Stomach (tissue), 9 donors: ENCODE measurements around the gene TMEM182. TPM values are rescaled to one million over a fixed set of nuclear protein-coding genes. Genes with fewer than 3 reads are reported as not detected.
A peak's percentile ranks its signal among the peaks of the same experiment; 100 is the strongest.

ENCODE experiments used
- DNase-seq, 2 donors: peaks; one replicate each; pipeline versions ENCODE4 v3.0.0 to v3.0.0-alpha.2; 2013 to 2019
- H3K27ac ChIP-seq, 5 donors: fragments of 200-600 bp in 4 of 5; sonication (generic) in 4 of 5; one replicate each; pipeline ENCODE4 v1.5.1; 2013 to 2019; ENCODE audit warnings: mild to moderate bottlenecking in 1 of 5, moderate library complexity in 1 of 5
- H3K27me3 ChIP-seq, 3 donors: fragments of 200-600 bp; sonication (generic); one replicate each; pipeline ENCODE4 v1.5.1; 2017 to 2019; ENCODE audit warnings: mixed run types in 1 of 3
- H3K36me3 ChIP-seq, 4 donors: fragments of 200-600 bp; sonication (generic); 1 replicate in 3 of 4; 2 replicates in 1 of 4; pipeline ENCODE4 v1.5.1; 2016 to 2019
- H3K4me1 ChIP-seq, 4 donors: fragments of 200-600 bp; sonication (generic); one replicate each; pipeline ENCODE4 v1.5.1; 2016 to 2019
- H3K4me3 ChIP-seq, 4 donors: fragments of 200-600 bp; sonication (generic) in 3 of 4; one replicate each; pipeline ENCODE4 v1.5.1; 2016 to 2019; ENCODE audit warnings: mild to moderate bottlenecking in 1 of 4
- H3K9me3 ChIP-seq, 4 donors: fragments of 200-600 bp; sonication (generic); one replicate each; pipeline ENCODE4 v1.5.1; 2016 to 2019
- CTCF ChIP-seq, 7 experiments: fragments of 450-650 bp in 4 of 7; fragments of 200-600 bp in 3 of 7; sonication (generic) in 3 of 7; IDR thresholded peaks; one replicate each; pipeline ENCODE4 v1.5.1; 2016 to 2019; ENCODE audit warnings: antibody characterized with exemption in 7 of 7, control low read depth in 2 of 7, mild to moderate bottlenecking in 1 of 7
- EP300 ChIP-seq: sonication (generic); formaldehyde crosslinking; IDR thresholded peaks from one replicate; pipeline ENCODE4 v1.6.1; 2017; ENCODE audit warnings: antibody characterized with exemption
- POLR2A ChIP-seq, 4 donors: fragments of 450-650 bp; IDR thresholded peaks; one replicate each; pipeline ENCODE4 v1.6.1; 2016; ENCODE audit warnings: antibody characterized with exemption in 4 of 4, control low read depth in 2 of 4, mild to moderate bottlenecking in 1 of 4, moderate library complexity in 1 of 4
- POLR2AphosphoS5 ChIP-seq, 3 donors: sonication (generic); formaldehyde crosslinking; IDR thresholded peaks; one replicate each; pipeline ENCODE4 v1.6.1; 2016; ENCODE audit warnings: antibody characterized with exemption in 3 of 3
- WGBS, 5 donors: extraction: QIAGEN DNeasy Blood & Tissue Kit in 3 of 5; methylation state at CpG; one replicate each; pipeline versions ENCODE4 v1.1.5 to v1.1.7; 2013 to 2018; 5-methylcytosine and 5-hydroxymethylcytosine counted together
- intact Hi-C: fragments of 100-400 bp; cut with DNase I; formaldehyde crosslinking; loops from one replicate; pipeline ENCODE4 v1.15.1; 2023; ENCODE audit warnings: low total_unique reads
- polyA plus RNA-seq, 3 donors: library from polyadenylated mRNA; stranded (reverse); fragments of 200-250 nt; gene quantifications; one replicate each; pipeline ENCODE4 v1.2.3, GENCODE V29; 2013
- total RNA-seq, 5 donors: library from RNA; depleted of rRNA; stranded (reverse); fragments of >200 nt; gene quantifications; one replicate each; pipeline versions ENCODE4 v1.1.0 to v1.2.3, GENCODE V29; 2014 to 2016
- donor health status: healthy with polysubstance abuse.
- donor health status: Bipolar disorder and iron deficiency.
- donor health status: healthy.

The TMEM182 gene
- total and polyA plus RNA-seq, 8 donors: 1.0 to 5.3 (median 2.6) TPM; not detected in 3

GRCh38 chr2:102803897-102804217 lies 42.0 kb downstream of the TMEM182 start:
- no peak overlapping the region for H3K27ac ChIP-seq
- TF ChIP-seq EP300: no peak
- TF ChIP-seq CTCF (IDR thresholded peaks at IDR 0.05): no peak
- TF ChIP-seq POLR2A (IDR thresholded peaks at IDR 0.05): no peak
- no peak for TF ChIP-seq POLR2AphosphoS5 (IDR thresholded peaks at IDR 0.05)
- peaks cover 0 to 28% (median 15%) of the 10 kb centered on the region in 4 donors for H3K36me3 ChIP-seq
- no peak overlapping the region for H3K4me3 ChIP-seq
- intact Hi-C loops: no loop called here
- H3K27me3 ChIP-seq: no peaks in the 10 kb centered on the region
- DNase-seq: no peak
- peaks cover 8 to 38% (median 30%) of the 10 kb centered on the region in 4 donors for H3K9me3 ChIP-seq
- WGBS, 5 donors: 80 to 93% (median 87%) methylated on average over 4 to 5 of the region's 5 CpGs
- H3K4me1 ChIP-seq: peaks cover 0 to 3% (median 0%) of the 10 kb centered on the region in 4 donors

GRCh38 chr2:102806250-102806837 lies 44.5 kb downstream of the TMEM182 start:
- Histone ChIP-seq H3K27ac (no peak overlapping the region), H3K36me3 (peaks cover 0 to 12% (median 5%) of the 10 kb centered on the region in 4 donors), H3K4me1 (peaks cover 0 to 3% (median 0%) of the 10 kb centered on the region in 4 donors), H3K4me3 (no peak overlapping the region), H3K9me3 (peaks cover 5 to 18% (median 11%) of the 10 kb centered on the region in 4 donors), H3K27me3 (no peaks in the 10 kb centered on the region)
- peak; percentile 72 to 86 for DNase-seq
- TF ChIP-seq POLR2A (IDR thresholded peaks at IDR 0.05): no peak
- TF ChIP-seq EP300: no peak
- peak in 5 of 7 experiments; percentile 61 to 79 (median 65) for TF ChIP-seq CTCF (IDR thresholded peaks at IDR 0.05)
- peak in 1 of 3 donors; percentile 33 for TF ChIP-seq POLR2AphosphoS5 (IDR thresholded peaks at IDR 0.05)
- intact Hi-C loops: no loop called here
- 37 to 50% (median 39%) methylated on average over 8 to 9 of the region's 9 CpGs for WGBS, 5 donors

GRCh38 chr2:102809291-102810189 lies 47.7 kb downstream of the TMEM182 start:
- intact Hi-C loops: no loop called here

More at GRCh38 chr2:102809291-102810189, 47.7 kb downstream of the TMEM182 start:
- TF ChIP-seq POLR2A (IDR thresholded peaks at IDR 0.05) (no peak), POLR2AphosphoS5 (IDR thresholded peaks at IDR 0.05) (no peak), CTCF (IDR thresholded peaks at IDR 0.05) (no peak), EP300 (no peak)
- Histone ChIP-seq H3K27me3 (no peaks in the 10 kb centered on the region), H3K4me3 (no peak overlapping the region), H3K4me1 (peaks cover 0 to 3% (median 0%) of the 10 kb centered on the region in 4 donors), H3K36me3 (no peaks in the 10 kb centered on the region), H3K9me3 (no peaks in the 10 kb centered on the region), H3K27ac (no peak overlapping the region)
- DNase-seq: no peak
- WGBS, 5 donors: 50 to 67% (median 57%) methylated on average over 9 of the region's 9 CpGs
